Measurements from ENCODE around the gene ZBTB47.

ZBTB47 gene

GRCh38 chr3:42691816-42692666 is 38.5 kb downstream of the ZBTB47 start:
- in situ Hi-C loops (cut with HindIII; ENCODE audit: low pct_ligation_motif_present, low pct_unique_long_range_greater_than_20kb, low sequenced_read_pairs), result no loop called here
- no peak for DNase-seq

DNA sequence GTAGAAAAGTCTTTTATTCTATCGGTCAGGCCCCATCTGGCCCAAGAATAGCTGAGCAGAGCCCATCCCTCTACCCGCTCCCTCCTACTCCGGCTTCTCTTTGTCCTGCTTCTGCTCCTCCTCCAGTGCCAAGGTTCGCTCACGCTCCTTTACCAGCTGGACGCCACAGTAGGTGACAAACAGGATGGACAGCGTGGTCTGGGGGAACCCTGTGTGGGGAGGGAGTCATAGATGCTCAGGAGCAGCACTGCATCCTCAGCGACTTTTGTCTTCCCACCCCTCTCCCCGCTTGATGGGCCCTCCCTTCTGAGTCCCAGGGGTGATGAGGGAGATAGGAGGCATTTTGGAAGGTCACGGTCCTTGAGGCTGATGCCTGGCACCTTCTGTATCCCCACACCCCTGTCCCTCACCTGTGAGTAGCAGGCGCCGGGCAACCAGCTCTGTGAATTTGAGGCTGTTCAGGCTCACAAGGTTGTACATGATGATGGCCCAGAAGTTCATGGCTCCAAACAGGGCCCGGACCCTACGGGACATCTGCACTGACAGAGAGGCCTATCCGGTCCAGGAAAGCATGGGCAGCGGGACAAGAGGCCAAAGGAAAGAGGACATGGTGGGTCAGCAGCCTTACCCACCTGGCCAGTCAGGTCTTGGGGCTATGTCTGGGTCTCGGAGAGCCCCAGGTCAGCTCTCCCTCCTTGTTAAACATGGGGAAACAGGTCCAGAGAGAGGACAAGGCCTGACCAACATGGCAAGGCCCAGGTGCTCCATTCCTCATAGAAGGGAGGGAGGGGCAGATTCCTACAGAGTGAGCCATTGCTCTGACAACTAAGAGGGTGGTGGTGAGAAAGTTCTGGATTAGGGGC is 39.4 kb downstream of the ZBTB47 start:
- no peak for DNase-seq
- in situ Hi-C loops (cut with HindIII; ENCODE audit: low pct_ligation_motif_present, low pct_unique_long_range_greater_than_20kb, low sequenced_read_pairs), result no loop called here

DNA sequence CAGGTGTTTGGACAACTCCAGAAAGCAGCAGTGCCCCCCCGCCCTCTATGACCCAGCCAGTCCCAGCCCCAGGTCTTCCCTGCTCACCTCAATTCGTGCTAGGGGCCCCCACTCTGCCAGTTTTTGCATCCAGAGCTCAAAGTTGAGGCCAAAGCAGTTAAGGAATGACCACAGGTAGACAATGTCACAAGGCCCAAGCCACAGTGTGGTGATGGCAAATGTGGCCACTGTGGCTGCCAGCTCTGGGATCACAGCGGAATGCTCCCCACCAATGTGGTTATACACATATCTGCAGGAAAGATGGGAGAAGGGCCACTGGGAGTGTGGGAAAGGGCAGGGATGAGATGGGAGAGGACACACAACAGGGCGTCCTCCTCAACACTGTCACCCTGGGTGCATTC is 40.0 kb downstream of the ZBTB47 start:
- DNase-seq, result no peak
- in situ Hi-C loops (cut with HindIII; ENCODE audit: low pct_ligation_motif_present, low pct_unique_long_range_greater_than_20kb, low sequenced_read_pairs), result no loop called here

GRCh38 chr3:42694366-42694765 is 40.9 kb downstream of the ZBTB47 start:
- DNase-seq, result no peak
- in situ Hi-C loops (cut with HindIII; ENCODE audit: low pct_ligation_motif_present, low pct_unique_long_range_greater_than_20kb, low sequenced_read_pairs), result no loop called here

DNA sequence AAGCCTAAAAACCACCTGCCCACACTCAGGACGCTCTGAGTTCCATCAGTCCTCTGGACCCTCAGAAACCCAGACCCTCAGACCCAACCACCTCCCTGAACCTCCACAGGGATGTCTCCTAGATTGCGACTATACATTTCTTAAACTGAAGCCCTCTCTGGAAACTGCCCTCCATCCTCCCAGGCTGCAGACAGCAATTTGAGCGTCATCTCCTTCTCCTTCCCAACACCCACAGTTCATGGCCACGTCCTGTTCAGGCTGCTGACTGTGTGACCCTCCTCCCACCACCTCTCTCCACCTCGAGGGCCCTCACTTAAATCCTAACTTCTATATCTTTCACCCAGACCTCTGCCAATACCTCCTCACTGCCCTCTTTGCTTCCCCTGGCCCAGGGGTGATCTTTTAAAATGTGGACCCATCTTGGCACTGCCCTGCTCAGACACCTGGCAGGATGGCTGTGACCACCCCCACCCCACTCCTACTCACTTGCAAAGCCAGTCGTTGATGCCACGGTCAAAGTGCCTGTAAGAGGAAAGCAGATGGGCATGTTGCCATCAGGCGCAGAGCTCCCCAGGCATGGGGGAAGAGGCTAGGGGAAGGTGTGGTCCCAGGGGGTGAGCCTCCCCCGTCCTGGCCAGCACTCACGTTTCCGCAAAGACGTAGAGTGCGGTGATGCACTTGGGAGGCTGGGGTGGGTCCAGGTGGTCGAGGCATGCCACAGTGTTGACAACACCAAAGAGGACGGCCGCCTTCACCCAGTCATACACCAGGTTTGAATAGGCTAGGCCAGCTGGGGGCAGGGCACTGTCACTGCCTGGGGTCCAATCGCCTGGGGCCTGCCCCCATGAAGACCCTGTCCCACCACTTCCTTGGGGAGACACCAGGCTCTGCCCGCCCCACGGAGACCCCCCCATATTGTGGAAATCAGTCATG is 43.1 kb downstream of the ZBTB47 start:
- no peak for DNase-seq
- in situ Hi-C loops (cut with HindIII; ENCODE audit: low pct_ligation_motif_present, low pct_unique_long_range_greater_than_20kb, low sequenced_read_pairs), result no loop called here

GRCh38 chr3:42697289-42698051 is 44.0 kb downstream of the ZBTB47 start:
- in situ Hi-C loops (cut with HindIII; ENCODE audit: low pct_ligation_motif_present, low pct_unique_long_range_greater_than_20kb, low sequenced_read_pairs), result no loop called here
- no peak for DNase-seq

DNA sequence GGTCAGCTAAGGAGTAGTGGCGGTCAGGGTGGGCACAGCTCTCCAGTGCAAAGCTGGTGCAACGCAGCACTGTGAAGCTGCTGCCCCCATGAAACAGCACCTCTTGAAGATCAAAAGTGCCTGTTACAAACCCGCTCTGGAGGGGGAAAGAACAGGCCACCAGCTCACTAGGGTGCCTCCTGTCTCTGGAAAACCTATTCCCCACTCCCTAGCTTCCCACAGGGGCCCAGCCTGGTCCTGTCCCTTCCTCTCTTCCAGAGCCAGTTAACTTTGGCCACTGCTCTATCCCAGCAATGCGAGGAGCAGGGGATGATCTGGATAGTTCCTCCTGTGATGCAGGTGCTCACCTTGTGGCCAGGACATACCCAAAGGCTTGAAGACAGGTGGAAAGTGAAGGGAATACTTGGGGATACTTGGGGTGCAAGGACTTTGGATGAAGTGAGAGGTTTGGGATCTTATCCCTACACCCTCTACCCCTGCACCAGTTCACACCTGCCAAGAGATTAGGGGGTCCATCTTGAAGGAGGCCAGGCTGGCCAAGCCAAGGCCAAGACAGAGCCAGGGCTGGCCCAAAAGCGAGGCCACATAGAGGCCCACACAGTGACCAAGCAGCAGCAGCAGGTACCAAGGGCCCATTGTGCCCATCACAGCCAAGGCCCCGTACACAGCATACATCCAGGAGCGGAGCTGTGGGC is 44.9 kb downstream of the ZBTB47 start:
- in situ Hi-C loops (cut with HindIII; ENCODE audit: low pct_ligation_motif_present, low pct_unique_long_range_greater_than_20kb, low sequenced_read_pairs), result no loop called here
- DNase-seq, result no peak

DNA sequence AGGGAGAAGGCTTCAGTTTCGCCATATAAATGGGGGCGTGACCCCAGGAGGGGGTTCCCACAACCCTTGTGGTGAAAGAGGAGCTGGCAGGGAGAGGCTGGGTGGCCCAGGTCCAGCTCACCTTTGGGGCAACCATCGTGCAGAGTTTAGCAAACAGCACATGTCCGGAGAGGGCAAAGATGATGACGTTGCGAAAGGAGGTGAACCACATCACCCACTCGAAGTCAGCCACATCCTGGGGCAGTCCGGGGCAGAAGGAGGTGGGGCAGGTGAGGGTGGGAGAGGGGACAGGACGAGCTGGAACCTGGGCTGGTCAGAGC is 45.4 kb downstream of the ZBTB47 start:
- in situ Hi-C loops (cut with HindIII; ENCODE audit: low pct_ligation_motif_present, low pct_unique_long_range_greater_than_20kb, low sequenced_read_pairs), result no loop called here
- no peak for DNase-seq

GRCh38 chr3:42699511-42699971 is 46.0 kb downstream of the ZBTB47 start:
- in situ Hi-C loops (cut with HindIII; ENCODE audit: low pct_ligation_motif_present, low pct_unique_long_range_greater_than_20kb, low sequenced_read_pairs), result no loop called here
- DNase-seq, result no peak

DNA sequence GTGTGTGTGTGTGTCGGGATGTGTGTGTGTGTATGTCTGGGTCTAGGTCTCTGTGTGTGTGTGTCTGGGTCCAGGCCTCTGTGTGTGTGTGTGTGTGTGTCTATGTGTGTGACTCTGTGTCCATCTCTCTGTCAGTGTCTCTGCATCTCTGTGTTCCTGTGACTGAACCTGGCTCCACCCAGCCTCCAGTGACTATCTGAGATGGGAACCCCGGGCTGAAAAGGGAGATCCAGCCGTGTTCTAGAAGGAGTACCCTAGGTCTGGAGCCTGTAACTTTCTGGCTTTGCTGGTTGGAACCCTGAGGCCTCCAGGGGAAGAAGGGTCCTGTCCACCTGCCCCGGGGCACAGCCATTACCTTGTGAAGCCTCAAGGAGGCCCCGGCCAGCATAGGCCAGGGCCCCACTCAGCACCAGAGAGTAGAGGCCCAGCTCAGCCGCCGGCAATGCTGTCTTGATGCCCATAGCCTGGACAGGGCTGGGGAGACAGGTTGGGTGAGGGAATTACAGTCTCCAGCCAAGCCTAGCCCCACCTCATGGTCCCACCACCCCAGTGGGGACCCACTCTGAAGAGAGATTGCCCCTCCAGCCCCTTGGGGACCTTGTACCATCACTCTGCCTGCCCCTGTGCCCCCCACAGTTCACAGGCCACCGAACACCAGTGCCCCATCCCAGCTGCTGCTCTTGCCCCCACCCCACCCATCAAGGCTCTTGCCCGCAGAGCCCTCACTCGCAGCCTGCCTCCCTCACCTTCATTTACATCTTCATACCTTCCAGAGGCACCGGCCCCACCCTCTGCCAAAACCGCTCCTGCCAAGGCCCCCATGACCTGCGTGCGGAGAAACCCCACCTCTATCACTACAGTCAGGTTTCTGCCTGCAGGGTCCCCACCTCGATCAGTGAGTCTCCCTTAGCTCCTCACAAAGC is 47.1 kb downstream of the ZBTB47 start:
- DNase-seq, result no peak
- in situ Hi-C loops (cut with HindIII; ENCODE audit: low pct_ligation_motif_present, low pct_unique_long_range_greater_than_20kb, low sequenced_read_pairs), result no loop called here

GRCh38 chr3:42701371-42702065 is 48.0 kb downstream of the ZBTB47 start:
- DNase-seq, result peak; percentile 64
- in situ Hi-C loops (cut with HindIII; ENCODE audit: low pct_ligation_motif_present, low pct_unique_long_range_greater_than_20kb, low sequenced_read_pairs), result no loop called here

GRCh38 chr3:42702066-42702951 is 48.8 kb downstream of the ZBTB47 start, which contains the start of gene HHATL:
HHATL (minus strand) TSS chr3:42702798; CDS start chr3:42700826, 1,972 bp downstream.
- DNase-seq, result no peak
- in situ Hi-C loops (cut with HindIII; ENCODE audit: low pct_ligation_motif_present, low pct_unique_long_range_greater_than_20kb, low sequenced_read_pairs), result no loop called here

DNA sequence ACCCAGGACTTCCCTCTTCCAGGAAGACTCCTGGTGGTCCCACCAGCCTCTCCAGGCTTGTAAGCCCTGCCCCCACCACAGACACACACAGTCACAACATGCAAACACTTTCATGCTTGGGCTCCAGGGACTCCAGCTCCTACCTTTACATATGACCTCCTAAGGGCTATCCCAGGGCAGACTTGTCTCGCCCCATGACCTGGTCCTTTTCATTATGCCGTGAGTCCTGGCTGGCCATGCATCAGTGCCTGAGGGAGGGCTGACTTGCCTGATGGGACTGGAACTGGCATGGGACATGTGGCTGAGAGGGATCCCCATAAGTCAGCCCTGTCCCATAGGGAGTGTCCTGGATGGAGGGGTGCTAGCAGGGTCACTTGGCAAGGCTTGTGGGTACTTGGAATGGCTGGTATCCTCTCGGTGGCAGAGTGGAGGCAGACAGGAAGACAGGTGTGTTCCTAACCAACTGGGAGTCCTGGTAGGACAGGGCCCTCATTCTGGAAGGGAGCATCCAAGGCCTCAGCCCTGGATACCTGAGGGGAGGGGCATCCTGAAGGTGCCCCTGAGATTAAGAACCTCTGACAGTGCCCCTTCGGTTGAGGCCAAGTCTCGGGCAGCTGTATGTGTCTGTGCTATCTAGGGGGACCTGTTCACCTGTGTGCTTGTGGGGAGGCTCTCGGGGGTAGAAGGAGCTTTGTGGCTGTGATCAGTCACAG is 49.6 kb downstream of the ZBTB47 start:
- in situ Hi-C loops (cut with HindIII; ENCODE audit: low pct_ligation_motif_present, low pct_unique_long_range_greater_than_20kb, low sequenced_read_pairs), result no loop called here
- DNase-seq, result no peak

GRCh38 chr3:42703695-42704025 is 50.2 kb downstream of the ZBTB47 start:
- DNase-seq, result no peak
- in situ Hi-C loops (cut with HindIII; ENCODE audit: low pct_ligation_motif_present, low pct_unique_long_range_greater_than_20kb, low sequenced_read_pairs), result no loop called here
